Skin of body (tissue), 2 donors: ENCODE results near the gene IGLL1. TPM values are rescaled to one million over a fixed set of nuclear protein-coding genes. Genes with fewer than 3 reads are reported as not detected.
"Not testable (repeated sequence)": the region's sequence is repeated elsewhere in the genome, so short reads cannot be mapped to it uniquely, and the experiment has no call there.

ENCODE experiments used
- DNase-seq: peaks from one replicate; lab custom pipeline; 2025; lab: John Stamatoyannopoulos, UW
- total RNA-seq: library from RNA; depleted of rRNA; stranded (reverse); fragments of >200 nt; gene quantifications from one replicate; pipeline ENCODE4 v1.2.3, GENCODE V29; 2014

The IGLL1 gene
- total RNA-seq, 1 donor from 2014 or later: 0.39 TPM

DNA sequence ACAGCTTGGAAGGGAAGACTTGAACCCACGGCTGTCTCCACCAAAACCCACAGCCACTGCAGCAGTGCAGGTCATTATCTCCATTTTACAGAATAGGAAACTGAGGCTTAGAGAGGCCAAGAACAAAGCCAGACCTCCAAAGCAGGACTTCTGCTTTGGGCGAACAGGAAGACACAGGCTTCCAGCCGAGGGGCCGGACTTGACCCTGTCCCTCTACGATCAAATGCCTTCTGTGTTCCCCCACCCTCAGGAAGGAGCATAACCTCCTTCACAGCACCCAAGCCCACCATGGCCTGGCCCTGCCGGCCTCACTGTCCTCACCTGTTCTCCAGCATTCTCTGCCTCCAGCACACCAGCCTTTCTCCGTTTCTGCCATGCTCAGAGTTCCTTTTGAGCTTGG is 15.8 kb downstream of the IGLL1 start:
- no peak for DNase-seq

DNA sequence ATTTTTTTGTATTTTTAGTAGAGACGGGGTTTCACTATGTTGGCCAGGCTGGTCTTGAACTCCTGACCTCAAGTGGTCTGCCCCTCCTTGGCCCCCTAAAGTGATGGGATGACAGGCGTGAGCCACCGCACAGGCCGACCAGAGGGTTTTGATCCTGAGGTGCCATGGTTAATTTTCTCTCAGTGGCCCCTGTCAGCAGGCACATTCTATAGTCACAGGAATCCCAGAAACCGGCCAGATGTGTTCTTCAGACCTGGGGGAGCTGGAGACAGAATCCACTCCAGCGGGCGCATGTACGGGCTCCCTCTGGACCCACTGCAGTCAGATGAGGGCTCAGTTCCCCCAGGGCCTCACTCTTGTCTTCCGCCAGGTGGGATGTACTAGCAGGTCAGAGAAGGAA is 17.0 kb downstream of the IGLL1 start:
- no peak for DNase-seq

DNA sequence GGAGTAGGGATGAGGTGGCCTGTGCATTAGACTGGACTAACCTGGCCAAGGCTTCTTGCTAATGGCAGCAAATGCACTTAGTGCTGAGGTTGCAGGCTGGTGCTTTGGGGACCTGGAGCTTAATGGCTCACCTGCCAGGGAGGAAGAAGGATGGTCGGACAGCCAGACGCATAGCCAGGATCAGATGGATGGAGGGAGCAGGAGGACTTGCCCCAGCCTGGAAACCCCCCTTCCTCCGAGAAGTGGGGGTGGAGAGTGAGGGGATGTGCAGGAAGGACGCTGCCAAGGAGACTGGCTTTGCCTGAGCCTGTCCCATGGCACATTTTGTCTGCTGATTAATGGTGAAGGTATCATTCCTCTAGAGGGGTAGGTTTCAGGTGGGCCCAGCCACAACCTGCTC is 17.9 kb downstream of the IGLL1 start:
- DNase-seq: no peak

DNA sequence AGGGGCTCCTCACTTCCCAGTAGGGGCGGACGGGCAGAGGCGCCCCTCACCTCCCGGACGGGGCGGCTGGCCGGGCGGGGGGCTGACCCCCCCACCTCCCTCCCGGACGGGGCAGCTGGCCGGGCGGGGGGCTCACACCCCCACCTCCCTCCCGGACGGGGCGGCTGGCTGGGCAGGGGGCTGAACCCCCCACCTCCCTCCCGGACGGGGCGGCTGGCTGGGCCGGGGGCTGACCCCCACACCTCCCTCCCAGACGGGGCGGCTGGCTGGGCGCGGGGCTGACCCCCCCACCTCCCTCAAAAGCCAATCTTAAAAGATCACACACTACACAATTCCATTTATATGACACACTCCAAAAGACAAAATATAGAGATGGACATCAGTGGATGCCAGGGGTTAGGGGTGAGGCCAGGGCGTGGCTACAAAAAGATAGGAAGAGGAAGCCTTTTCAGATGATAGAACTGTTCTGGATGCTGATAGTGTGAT is 19.0 kb downstream of the IGLL1 start:
- not testable (repeated sequence) for DNase-seq

DNA sequence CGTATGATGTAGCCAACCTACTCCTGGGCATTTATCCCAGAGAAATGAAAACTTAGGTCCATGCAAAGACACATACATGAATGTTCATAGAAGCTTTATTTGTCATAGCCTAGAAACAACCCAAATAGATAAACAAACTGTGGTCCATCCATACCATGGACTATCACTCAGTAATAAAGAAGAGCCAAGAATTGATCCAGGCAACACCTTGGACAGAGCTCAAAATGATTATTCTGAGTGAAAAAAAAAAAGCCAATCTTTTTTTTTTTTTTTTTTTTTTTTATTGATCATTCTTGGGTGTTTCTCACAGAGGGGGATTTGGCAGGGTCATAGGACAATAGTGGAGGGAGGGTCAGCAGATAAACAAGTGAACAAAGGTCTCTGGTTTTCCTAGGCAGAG is 19.9 kb downstream of the IGLL1 start:
- DNase-seq: not testable (repeated sequence)

DNA sequence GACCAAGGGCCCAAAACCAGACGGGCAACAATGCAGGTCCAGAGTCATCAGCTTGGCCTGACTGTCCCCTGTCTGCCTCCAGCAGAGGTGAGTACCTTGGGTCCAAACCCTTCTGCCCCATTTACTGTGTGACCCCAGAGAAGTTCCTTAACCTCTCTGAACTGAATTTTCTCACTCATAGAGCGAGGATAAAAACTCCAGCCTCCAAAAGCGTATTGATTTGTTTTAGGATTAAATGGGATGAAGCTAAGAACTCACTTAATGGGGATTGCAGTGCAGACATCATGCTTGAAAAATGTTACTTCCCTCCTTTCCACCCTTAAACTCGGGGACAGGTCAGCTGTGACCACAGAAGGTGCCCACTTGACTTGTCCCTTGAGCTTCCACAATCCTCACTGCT is 22.6 kb downstream of the IGLL1 start:
- no peak for DNase-seq

DNA sequence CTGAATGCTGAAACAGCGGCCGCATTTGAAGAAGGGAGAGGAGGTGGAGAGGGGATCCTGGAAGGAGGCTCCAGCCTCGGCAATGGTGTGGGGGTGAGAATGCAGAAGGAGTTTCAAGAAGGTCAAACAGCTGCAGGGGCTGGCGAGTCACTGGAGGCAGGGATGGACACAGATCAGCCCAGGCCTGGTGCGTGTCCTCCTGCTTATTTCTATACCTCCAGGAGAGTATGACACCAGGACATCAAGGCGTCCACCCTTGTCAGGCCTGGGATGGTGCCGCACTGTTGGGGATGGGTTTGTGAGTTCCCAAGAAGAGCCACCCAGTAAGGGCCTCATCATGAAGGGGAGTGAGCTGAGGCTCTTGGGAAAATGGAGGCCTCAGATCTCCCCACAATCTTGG is 23.1 kb downstream of the IGLL1 start:
- DNase-seq: no peak

DNA sequence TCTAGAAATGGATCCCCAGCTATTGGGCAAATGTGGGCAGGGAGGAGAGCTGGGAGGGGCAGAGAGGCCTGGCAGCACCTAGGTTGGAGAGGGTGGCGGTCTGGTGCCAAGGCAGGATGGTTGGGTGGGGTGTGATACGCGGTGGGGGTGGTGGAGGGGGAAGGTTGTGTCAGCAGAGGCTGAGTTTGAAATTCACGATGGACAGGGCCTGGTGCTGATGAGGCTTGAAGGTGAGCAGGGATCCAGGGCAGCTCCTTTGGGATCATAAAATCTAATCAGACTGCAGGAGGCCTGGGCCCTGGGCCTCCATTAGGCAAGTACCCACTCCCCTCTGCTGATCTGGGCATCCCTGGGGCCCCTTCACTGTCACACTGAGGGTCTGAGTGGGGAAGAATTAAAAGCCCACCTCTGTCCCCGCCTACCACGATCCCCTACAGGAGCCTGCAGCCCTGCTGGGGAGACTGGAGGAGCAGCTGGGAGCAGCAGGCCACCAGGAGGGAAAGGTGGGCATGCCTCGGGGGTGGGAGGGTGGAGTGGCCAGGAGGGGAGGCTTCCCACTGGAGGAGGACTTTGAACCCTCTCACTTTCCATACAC is 24.0 kb downstream of the IGLL1 start:
- DNase-seq: no peak

DNA sequence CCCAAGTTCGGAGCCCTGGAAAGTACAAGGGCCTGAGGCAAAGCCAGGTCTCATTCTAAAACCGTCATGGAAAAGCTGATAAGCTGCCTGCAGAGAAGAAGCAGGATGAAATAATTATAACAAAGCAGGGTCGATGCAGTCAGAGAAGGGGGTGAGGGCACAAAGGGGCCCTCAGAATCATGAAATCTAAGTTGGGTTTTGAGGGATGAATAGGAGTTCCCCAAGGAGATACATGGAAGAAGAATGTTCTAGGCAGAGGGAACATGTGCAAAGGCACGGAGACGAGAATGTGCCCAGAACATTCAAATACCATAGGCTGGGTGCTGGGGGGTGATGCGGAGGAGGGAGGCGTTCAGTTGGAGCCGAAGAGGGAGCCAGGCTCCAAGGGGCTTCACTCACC is 25.0 kb downstream of the IGLL1 start:
- no peak for DNase-seq

DNA sequence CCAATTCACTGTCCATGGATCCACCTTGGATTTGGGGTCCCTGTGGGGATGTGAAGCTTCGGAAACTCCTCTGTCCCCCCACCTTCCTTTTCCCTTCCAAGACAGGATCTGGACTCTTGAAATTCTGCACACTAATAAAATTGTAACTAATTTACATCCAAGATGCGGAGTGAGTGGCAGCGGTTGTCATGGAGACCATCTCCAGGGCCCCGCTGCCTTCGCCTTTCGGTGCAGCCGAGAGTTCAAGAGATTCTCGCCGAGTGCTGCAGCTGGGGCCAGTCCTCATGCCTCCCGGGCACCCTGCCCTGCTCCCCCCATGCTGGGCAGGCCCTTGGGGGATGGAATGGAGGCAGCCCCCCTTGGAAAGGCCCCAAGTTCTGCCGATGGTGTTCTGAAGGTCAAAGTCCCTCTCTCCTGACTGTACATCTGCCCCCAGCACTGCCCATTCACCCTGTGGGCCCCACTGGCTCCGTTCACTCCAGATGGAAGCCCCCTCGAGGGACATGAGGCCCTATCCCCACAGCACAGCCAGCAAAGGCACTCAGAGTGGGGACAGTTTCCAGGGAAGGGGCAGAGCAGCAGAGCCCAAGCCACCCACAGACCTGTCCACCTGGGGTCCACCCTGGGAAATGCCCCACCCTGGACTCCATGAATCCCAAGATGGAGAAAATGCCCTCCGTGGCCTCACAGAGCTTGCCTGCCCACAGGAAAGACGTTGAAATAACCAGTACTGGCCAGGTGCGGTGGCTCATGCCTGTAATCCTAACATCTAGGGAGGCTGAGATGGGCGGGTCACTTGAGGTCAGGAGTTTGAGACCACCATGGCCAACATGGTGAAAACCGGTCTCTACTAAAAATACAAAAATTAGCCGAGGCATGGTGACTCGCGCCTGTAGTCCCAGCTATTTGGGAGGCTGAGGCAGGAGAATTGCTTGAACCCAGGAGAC is 25.9 kb downstream of the IGLL1 start:
- no peak for DNase-seq

DNA sequence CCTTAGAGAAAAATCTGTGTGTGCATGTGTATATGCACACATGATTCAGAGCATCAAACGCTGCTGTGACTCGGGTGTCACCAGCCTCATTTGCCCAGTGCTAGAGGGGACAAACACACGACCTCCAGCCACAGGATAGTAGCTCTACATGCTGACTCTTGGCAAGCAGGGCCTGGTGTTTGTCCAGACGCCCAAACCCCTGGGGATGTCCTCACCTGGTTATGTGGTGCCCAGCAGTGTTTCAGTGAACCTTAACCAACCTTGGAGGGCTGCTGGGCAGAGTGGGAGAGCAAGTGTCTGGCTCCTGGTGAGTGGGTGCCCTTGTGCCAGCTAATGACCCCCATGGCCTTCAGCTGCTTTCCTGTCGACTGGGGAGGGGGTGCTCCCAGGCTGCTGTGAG is 26.7 kb downstream of the IGLL1 start:
- no peak for DNase-seq

DNA sequence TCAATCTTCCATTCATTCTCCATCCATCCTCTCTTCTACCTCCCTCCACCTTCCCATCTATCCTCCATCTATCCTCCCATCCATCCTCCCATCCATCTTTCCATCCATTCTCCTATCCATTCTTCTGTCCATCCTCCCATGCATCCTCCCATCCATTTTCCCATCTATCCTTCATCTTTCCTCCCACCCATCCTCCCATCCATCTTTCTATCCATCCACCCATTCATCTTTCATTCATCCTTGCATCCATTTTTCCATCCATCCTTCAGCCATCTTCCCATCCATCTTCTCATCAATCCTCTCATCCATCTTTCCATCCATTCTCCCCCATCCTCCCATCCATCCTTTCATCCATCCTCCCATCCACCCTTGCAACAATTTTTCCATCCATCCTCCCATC is 27.5 kb downstream of the IGLL1 start:
- no peak for DNase-seq

DNA sequence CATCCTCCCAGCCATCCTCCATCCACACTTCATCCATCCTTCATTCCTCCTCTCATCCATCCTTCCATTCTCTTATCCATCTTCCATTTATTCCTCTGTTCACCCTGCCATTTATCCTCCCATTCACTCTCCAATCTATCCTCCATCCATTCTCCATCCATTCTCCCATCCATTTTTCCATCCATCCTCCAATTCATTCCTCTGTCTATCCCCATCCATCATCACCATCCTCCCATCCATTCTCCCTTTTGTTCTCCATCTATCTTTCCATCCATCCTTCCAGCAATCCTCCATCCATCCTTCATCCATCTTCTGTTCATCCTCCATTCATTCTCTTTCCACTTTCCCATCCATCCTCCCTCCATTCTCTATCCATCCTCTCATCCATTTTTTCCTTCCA is 28.7 kb downstream of the IGLL1 start:
- DNase-seq: no peak

DNA sequence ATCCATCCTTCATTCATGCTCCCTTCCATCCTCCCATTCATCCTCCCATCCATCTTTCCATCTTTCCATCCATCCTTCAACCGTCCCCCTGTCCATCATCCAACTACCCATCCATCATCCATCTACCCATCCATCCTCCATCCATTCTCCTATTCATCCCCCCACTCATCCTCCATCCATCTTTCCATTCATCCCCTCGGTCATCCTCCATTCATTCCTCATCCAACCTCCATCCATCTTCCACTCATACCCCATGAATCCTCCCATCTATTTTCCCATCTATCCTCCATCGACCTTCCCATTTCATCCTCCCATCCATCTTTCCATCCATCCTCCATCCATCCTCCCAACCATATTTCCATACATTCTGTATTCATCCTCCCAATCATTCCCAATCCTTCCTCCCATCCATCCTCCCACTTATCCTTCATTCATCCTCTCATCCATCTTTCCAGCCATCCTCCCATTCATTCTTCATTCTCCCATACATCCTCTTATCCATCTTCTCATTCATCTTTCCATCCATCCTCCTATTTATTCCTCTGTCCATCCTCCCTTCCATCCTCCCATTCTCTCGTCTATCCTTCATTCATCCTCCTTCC is 29.9 kb downstream of the IGLL1 start:
- no peak for DNase-seq

DNA sequence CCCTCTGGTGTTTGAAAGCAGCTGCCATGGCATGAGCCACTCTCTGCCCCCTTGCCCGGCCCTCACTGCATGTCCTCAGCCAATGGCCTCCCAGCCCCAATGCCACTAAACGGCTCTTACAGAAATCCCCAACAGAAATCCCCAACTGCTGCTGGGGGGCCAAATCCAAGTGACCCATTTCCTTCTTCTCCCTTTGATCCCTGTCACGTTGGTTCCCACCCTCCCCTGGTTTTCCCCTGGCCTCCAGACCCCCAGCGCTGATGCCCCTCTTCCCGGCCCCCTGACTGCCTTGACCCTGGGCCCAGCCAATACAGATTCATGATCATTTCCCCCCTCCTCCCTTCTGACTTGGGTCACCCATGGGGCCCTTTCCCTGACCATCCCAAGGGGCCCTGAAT is 30.9 kb downstream of the IGLL1 start:
- no peak for DNase-seq

DNA sequence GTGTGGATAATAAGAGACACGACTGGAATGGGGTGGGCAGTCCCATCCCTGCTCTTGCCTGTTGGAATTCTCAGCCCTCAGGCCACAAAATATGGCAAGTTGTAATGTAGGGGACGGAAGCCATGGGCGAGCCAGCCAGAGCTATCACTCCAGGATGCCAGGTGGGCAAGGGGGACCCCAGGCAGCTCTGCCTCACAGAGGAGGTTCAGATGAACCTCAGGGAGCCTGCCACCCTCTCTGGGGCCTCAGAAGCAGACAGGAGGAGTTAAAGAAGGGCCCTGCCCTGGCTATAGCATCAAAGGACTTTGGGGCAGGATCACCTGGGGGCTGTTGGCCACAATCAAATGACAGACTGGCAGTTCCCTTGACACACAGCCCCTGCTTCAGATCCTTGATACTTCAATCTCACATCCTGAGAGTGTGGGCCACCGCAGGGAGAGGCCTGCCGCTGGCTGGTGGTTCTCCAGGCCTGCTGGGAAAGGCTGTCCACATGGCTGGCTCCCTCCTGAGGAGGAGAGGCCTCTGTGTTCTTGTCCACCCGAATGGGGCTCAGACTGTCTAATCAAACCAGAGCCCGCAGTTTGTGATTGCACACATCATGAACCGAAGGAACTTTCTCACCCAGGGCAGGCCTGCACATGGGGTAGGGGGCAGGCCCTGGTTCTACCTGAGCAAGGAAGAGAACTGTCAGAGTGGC is 31.4 kb downstream of the IGLL1 start:
- DNase-seq: no peak

DNA sequence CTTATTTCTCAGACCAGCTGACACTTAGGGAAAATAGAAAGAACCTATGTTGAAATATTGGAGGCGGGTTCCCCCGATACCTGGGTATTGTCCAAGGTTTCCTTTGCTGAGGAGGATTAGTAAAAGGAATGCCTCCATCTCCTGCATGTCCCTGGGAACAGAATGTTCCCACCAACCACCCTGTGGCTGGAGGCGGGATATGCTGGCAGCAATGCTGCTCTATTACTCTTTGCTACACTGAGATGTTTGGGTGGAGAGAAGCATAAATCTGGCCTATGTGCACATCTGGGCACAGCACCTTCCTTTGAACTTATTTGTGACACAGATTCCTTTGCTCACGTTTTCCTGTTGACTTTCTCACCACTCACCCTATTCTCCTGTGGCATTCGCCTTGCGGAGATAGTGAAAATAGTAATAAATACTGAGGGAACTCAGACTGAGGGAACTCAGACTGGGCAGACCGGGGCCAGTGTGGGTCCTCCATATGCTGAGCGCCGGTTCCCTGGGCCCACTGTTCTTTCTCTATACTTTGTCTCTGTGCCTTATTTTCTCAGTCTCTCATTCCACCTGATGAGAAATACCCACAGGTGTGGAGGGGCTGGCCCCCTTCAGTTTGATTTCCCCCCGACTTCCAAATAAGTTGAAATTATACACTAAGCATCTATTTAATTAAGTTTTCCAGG is 32.1 kb downstream of the IGLL1 start:
- DNase-seq: no peak

DNA sequence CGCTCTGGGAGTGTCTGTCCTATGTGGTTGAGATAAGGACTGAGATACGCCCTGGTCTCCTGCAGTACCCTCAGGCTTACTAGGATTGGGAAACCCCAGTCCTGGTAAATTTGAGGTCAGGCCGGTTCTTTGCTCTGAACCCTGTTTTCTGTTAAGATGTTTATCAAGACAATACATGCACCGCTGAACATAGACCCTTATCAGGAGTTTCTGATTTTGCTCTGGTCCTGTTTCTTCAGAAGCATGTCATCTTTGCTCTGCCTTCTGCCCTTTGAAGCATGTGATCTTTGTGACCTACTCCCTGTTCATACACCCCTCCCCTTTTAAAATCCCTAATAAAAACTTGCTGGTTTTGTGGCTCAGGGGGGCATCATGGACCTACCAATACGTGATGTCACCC is 32.7 kb downstream of the IGLL1 start:
- DNase-seq: not testable (repeated sequence)

DNA sequence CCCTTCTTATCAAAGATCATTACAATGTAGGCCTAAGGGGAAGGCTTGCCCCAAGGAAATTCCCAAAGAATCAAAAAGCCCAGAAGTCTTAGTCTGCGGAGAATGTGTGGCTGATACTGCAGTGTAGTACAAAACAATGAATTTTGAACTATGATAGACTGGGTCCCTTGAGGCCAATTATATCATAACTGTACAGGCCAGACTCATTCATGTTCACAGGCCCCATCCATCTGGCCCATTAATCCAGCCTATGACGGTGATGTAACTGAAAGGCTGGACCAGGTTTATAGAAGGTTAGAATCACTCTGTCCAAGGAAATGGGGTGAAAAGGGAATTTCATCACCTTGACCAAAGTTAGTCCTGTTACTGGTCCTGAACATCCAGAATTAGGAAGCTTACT is 35.2 kb downstream of the IGLL1 start:
- no peak for DNase-seq

DNA sequence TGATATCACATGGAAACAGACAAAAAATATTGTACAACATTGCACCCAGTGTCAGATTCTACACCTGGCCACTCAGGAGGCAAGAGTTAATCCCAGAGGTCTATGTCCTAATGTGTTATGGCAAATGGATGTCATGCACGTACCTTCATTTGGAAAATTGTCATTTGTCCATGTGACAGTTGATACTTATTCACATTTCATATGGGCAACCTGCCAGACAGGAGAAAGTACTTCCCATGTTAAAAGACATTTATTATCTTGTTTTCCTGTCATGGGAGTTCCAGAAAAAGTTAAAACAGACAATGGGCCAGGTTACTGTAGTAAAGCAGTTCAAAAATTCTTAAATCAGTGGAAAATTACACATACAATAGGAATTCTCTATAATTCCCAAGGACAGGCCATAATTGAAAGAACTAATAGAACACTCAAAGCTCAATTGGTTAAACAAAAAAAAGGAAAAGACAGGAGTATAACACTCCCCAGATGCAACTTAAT is 36.5 kb downstream of the IGLL1 start:
- DNase-seq: not testable (repeated sequence)

DNA sequence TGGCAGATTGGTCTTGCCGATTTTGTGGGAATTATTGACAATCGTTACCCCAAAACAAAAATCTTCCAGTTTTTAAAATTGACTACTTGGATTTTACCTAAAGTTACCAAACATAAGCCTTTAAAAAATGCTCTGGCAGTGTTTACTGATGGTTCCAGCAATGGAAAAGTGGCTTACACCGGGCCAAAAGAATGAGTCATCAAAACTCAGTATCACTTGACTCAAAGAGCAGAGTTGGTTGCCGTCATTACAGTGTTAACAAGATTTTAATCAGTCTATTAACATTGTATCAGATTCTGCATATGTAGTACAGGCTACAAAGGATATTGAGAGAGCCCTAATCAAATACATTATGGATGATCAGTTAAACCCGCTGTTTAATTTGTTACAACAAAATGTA is 37.2 kb downstream of the IGLL1 start:
- DNase-seq: no peak
